Fibroblast of the aortic adventitia (primary cell): Measurements from ENCODE around the gene LRP6. TPM values are rescaled to one million over a fixed set of nuclear protein-coding genes. Genes with fewer than 3 reads are reported as not detected.

Experiments used
- DNase-seq: peaks from one replicate; pipeline ENCODE4 v3.0.0-alpha.2; 2010; ENCODE audit warnings: low read depth
- H3K4me3 ChIP-seq: 2 replicates; pipeline ENCODE4 v1.5.1; 2011; ENCODE audit warnings: low read depth, mild to moderate bottlenecking, control low read depth, low read length, moderate library complexity
- total RNA-seq: library from RNA; depleted of rRNA; stranded (reverse); fragments of >200 nt; gene quantifications from 2 replicates; pipeline ENCODE4 v1.2.3, GENCODE V29; 2012; ENCODE audit warnings: low replicate concordance
- TF ChIP-seq, protein P1 (sequence below): IDR thresholded peaks from 2 replicates; pipeline ENCODE4 v1.5.1; 2011; ENCODE audit warnings: mild to moderate bottlenecking, low read length, control low read depth, inconsistent platforms; ENCODE audit not compliant: insufficient read depth

Gene LRP6
- total RNA-seq, 1 donor: 44.2 TPM

GRCh38 chr12:12086973-12087692 is 179.7 kb downstream of the LRP6 start:
- TF ChIP-seq, protein P1, sequence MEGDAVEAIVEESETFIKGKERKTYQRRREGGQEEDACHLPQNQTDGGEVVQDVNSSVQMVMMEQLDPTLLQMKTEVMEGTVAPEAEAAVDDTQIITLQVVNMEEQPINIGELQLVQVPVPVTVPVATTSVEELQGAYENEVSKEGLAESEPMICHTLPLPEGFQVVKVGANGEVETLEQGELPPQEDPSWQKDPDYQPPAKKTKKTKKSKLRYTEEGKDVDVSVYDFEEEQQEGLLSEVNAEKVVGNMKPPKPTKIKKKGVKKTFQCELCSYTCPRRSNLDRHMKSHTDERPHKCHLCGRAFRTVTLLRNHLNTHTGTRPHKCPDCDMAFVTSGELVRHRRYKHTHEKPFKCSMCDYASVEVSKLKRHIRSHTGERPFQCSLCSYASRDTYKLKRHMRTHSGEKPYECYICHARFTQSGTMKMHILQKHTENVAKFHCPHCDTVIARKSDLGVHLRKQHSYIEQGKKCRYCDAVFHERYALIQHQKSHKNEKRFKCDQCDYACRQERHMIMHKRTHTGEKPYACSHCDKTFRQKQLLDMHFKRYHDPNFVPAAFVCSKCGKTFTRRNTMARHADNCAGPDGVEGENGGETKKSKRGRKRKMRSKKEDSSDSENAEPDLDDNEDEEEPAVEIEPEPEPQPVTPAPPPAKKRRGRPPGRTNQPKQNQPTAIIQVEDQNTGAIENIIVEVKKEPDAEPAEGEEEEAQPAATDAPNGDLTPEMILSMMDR: no peak
- no peak overlapping the region for H3K4me3 ChIP-seq
- no peak for DNase-seq

DNA sequence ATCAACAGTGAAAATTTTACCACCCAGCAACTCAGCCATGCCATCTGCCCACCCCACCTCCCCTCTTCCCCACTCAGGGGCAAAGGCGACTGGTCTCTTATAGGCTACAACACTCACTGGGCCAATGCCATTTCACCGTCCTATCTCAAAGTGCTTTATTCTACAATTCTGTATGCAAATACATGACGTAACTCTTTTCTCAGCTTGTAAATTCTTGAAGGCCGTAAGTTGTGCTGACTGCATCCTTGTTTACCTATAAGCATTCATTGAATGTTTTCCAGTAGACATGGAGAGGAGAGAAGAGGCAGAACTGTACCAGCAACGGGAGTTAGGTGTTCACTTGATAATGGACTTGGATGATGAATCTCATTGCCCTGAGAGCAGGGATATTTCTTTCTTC is 180.5 kb downstream of the LRP6 start:
- DNase-seq: no peak
- H3K4me3 ChIP-seq: no peak overlapping the region
- TF ChIP-seq, protein P1: no peak

DNA sequence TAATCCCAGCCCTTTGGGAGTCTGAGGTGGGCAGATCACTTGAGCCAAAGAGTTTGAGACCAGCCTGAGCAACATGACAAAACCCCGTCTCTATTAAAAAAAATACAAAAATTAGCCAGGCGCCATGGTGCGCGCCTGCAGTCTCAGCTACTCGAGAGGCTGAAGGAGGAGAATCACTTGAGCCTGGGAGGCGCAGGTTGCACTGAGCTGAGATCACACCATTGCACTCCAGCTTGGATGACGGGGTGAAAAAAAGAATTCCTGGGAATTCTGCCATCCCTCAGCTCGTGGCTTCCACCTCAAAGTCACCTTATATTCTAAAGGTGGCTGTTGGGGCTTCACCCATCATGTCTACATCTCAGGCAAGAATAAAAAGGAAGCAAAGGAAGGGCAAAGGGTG is 183.2 kb downstream of the LRP6 start:
- peak; percentile 30 for DNase-seq
- H3K4me3 ChIP-seq: no peak overlapping the region
- TF ChIP-seq, protein P1: no peak

DNA sequence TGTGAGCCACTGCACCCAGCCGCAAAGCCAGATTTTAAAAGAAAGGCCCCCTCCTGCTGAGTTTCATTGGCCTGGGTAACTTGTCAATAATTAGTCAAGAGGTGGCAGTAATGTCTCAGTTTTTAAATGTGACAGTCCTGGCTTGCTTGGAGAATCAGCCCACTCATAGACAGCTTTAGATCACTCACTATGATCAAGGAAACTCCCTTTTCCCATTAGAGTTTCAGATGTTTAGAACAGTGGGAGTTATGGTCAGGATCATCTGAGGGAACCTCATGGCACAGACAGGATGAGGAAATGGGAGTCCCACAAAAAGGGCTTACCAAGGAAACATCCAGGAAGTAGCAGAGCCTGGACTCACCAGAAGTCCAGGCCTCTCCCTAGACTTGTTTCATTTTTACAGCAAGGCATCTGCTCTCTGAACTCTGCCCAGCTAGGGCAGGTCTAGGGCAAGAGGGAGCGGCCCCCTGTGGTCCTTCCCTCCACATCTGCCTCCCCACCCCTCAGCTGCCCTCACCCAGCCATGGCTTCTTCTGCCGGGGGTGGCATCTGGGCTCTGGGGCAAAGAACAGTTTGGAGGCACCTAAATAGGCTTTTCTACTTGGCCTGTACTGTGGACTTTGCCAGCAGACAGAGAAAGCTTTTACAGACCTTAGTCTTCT is 184.9 kb downstream of the LRP6 start:
- H3K4me3 ChIP-seq: no peak overlapping the region
- peak; percentile 68 for DNase-seq
- TF ChIP-seq, protein P1: no peak

- TF ChIP-seq, protein P1: no peak
- no peak overlapping the region for H3K4me3 ChIP-seq
- DNase-seq: peak; percentile 61
These were observed 187.6 kb downstream of the LRP6 start for GRCh38 chr12:12079291-12079690.

GRCh38 chr12:12072064-12072760 is 194.6 kb downstream of the LRP6 start:
- no peak overlapping the region for H3K4me3 ChIP-seq
- TF ChIP-seq, protein P1: no peak
- DNase-seq: no peak
